ENCODE data around the gene NETO2.

The NETO2 gene

DNA sequence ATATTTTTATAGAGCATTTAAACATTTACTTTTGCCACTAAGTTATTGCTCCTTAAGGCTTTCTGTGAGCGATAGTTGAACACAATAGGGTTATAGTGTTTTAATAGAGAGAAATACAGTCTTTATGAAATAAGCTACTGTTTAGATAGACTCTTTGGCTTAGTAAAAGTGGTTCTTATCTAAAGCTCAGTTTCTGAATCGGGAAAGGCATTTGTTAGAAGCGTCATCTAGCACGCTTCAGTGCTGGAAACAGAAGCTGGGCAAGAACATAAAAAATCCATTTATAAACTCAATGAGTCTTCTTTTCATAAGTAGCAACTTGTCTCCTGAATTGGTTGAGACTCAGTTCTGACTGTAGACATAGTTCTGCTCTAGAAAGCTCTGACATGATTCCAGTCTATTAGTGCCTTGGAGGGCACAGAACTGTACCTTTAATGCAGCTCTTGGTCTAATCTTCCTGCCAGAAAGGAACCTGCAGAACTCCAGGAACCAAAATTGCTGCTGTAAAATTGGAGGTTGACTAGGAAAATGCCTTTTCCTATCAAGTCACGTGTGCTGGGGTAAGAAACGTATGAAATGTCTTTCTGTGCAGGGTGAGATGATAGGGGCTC lies 114.9 kb downstream of the NETO2 start:
- Histone ChIP-seq H3K4me1 (ENCODE audit: control insufficient read depth, insufficient read depth, low read length, unreplicated experiment) (no peaks in the 10 kb centered on the region), H3K27me3 (ENCODE audit: insufficient read depth, low read length) (no peaks in the 10 kb centered on the region), H3K79me2 (ENCODE audit: control insufficient read depth, insufficient read depth, low read length, unreplicated experiment) (no peaks in the 10 kb centered on the region), H3K36me3 (ENCODE audit: insufficient read depth, low read length) (no peaks in the 10 kb centered on the region), H2AFZ (ENCODE audit: low read length, unreplicated experiment) (no peak overlapping the region), H3K4me3 (ENCODE audit: low read depth, low read length) (no peak overlapping the region), H3K27ac (ENCODE audit: low read depth, low read length) (no peak overlapping the region)

All from ACC112 (cell line).